HFFc6 (cell line): Measurements from ENCODE around the gene BMP6. TPM values are rescaled to one million over a fixed set of nuclear protein-coding genes. Genes with fewer than 3 reads are reported as not detected.

Source experiments
- DNase-seq: peaks from one replicate; pipeline ENCODE4 v3.0.0-alpha.2; 2018
- H3K27ac Mint-ChIP-seq: 2 replicates; pipeline ENCODE4 v1.8.0; 2020; ENCODE audit warnings: mild to moderate bottlenecking, mixed read lengths
- H3K27me3 Mint-ChIP-seq: 2 replicates; pipeline ENCODE4 v1.8.0; 2021; ENCODE audit warnings: mild to moderate bottlenecking, moderate library complexity, mixed read lengths; ENCODE audit not compliant: insufficient read depth
- H3K36me3 Mint-ChIP-seq: 2 replicates; pipeline ENCODE4 v1.8.0; 2021; ENCODE audit warnings: low read depth, mixed read lengths
- H3K4me1 Mint-ChIP-seq: 2 replicates; pipeline ENCODE4 v1.8.0; 2020; ENCODE audit warnings: low read depth, mixed read lengths
- H3K4me3 Mint-ChIP-seq: 2 replicates; pipeline ENCODE4 v1.8.0; 2020; ENCODE audit warnings: mild to moderate bottlenecking, moderate library complexity, mixed read lengths
- H3K9me3 Mint-ChIP-seq: 2 replicates; pipeline ENCODE4 v1.8.0; 2020; ENCODE audit warnings: mild to moderate bottlenecking, mixed read lengths
- total RNA-seq, 6 experiments: library from RNA; stranded (reverse); fragmentation: NEBNext Ultra II Directional; extraction: Animal tissue kit (Norgen Biotek cat#: 25700); gene quantifications; 2 replicates in 1 of 6; 3 replicates in 5 of 6; pipeline ENCODE4 v1.2.3, GENCODE V29; 2021
- TF ChIP-seq, protein P1 (sequence below): fragments of 200-600 bp; sonication (generic); IDR thresholded peaks from 2 replicates; pipeline ENCODE4 v1.5.0; 2021; ENCODE audit warnings: antibody characterized with exemption, mild to moderate bottlenecking

Gene BMP6
- total RNA-seq, 6 experiments from 2014 or later: 0.05 to 0.43 (median 0.11) TPM; not detected in 1

DNA sequence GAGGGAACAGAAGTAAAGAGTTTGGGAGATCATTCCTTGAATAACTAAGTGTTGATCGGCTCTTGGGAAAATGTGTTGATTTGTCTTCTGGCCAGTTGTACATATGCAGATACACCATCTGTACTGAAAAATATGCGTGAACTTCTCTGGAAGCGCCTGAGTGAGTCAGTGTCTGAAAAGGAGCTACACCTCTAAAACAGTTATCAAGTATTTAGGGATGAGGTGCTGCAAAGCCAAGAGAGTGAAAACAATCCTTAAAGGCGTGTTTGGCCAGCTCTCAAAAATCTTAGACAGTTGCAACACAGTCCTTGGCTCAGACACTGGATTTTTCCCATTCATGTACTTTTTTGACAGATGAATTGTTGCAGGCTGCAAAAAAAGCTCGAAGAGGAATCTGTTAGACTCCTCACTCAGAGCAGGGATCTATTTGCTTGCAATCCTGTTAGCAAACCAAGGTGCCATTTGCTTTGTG is 61.3 kb downstream of the BMP6 start:
- Mint-ChIP-seq H3K27me3 (peaks cover 24% of the 10 kb centered on the region), H3K36me3 (no peaks in the 10 kb centered on the region), H3K4me3 (no peak overlapping the region), H3K27ac (no peak overlapping the region), H3K4me1 (peaks cover 23% of the 10 kb centered on the region), H3K9me3 (no peaks in the 10 kb centered on the region)
- TF ChIP-seq, protein P1, sequence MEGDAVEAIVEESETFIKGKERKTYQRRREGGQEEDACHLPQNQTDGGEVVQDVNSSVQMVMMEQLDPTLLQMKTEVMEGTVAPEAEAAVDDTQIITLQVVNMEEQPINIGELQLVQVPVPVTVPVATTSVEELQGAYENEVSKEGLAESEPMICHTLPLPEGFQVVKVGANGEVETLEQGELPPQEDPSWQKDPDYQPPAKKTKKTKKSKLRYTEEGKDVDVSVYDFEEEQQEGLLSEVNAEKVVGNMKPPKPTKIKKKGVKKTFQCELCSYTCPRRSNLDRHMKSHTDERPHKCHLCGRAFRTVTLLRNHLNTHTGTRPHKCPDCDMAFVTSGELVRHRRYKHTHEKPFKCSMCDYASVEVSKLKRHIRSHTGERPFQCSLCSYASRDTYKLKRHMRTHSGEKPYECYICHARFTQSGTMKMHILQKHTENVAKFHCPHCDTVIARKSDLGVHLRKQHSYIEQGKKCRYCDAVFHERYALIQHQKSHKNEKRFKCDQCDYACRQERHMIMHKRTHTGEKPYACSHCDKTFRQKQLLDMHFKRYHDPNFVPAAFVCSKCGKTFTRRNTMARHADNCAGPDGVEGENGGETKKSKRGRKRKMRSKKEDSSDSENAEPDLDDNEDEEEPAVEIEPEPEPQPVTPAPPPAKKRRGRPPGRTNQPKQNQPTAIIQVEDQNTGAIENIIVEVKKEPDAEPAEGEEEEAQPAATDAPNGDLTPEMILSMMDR: no peak
- DNase-seq: peak; percentile 39

DNA sequence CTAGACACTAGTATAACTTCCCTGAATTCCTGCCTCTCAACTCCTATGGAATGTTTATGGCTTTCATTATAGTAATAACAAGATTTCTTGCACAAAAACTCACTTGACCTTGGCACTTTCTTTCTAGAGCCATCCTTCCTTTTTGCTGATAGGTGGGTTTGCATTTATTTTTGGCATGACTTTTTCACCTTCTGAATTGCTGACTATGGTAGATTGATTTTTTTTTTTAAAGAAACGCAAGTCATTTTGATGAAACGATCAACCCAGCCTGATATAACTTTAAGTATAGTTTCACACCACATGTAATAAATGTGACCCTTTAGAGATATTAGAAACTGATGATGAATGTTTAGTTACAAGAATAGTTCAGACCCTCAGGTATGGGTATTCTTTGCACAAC is 61.8 kb downstream of the BMP6 start:
- Mint-ChIP-seq H3K27ac (no peak overlapping the region), H3K9me3 (no peaks in the 10 kb centered on the region), H3K4me3 (no peak overlapping the region), H3K27me3 (peaks cover 21% of the 10 kb centered on the region), H3K36me3 (no peaks in the 10 kb centered on the region), H3K4me1 (peaks cover 23% of the 10 kb centered on the region)
- TF ChIP-seq, protein P1: no peak
- no peak for DNase-seq

DNA sequence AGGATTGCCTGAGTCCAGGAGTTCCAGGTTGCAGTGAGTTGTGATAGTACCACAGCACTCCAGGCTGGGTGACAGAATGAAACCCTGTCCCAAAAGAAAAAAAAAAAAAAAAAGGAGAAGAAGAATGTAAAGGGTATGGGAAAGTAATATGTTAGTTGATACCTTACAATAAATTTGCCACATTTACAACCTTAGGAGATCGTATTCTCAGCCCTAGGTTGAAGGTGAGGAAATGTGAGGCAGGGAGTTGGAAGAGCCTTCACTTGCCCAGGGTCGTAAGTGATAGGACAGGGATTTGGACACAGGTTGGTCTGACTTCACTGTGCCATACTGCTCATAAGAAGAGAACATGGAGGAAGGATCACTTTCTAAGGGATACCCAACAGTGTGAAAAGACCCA is 68.6 kb downstream of the BMP6 start:
- H3K27ac Mint-ChIP-seq: no peak overlapping the region
- no peaks in the 10 kb centered on the region for H3K36me3 Mint-ChIP-seq
- TF ChIP-seq, protein P1: no peak
- H3K9me3 Mint-ChIP-seq: no peaks in the 10 kb centered on the region
- no peaks in the 10 kb centered on the region for H3K4me1 Mint-ChIP-seq
- no peak for DNase-seq
- H3K27me3 Mint-ChIP-seq: peaks cover 12% of the 10 kb centered on the region
- no peak overlapping the region for H3K4me3 Mint-ChIP-seq

DNA sequence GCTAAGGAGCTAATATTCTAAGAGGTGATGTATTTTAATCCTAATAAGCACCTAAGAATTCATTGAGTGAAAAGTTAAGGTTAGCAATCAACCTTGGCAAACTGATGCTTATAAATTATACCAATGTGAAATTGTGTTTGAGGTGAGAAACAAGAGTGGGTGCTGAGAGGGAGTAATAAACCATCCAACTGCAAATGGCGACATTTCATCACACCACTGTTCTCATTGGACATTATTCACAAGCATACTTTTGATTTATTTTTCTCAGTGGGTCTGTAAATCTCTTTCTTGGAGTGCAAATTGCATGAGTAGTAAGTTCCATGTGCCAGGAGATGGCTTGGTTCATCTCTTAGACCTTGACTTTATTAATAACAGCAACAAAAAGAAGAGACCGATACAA is 71.5 kb downstream of the BMP6 start:
- Mint-ChIP-seq H3K27ac (no peak overlapping the region), H3K4me3 (no peak overlapping the region), H3K4me1 (no peaks in the 10 kb centered on the region), H3K27me3 (peaks cover 5% of the 10 kb centered on the region), H3K9me3 (no peaks in the 10 kb centered on the region), H3K36me3 (no peaks in the 10 kb centered on the region)
- DNase-seq: no peak
- TF ChIP-seq, protein P1: no peak

DNA sequence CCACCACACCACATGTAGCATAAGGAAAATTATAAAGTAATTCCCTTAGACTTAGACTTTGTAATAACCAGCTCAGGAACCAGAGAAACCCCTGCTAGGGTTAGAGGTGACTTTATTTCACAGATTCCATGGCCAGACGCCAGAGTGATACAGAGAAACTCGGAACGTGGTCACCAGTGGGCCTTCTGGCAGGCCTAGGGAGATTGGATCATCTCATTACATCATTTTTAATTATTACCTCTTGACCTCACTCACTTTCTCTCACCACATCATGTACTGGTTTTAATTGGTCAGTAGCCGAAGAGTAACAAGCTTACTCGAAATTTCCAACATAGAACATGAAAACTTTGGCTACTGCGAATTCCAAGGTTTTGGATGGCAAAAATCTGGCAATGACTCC is 72.9 kb downstream of the BMP6 start:
- Mint-ChIP-seq H3K4me3 (no peak overlapping the region), H3K27ac (no peak overlapping the region), H3K36me3 (no peaks in the 10 kb centered on the region), H3K27me3 (peaks cover 10% of the 10 kb centered on the region), H3K4me1 (no peaks in the 10 kb centered on the region), H3K9me3 (no peaks in the 10 kb centered on the region)
- DNase-seq: no peak
- TF ChIP-seq, protein P1: no peak

DNA sequence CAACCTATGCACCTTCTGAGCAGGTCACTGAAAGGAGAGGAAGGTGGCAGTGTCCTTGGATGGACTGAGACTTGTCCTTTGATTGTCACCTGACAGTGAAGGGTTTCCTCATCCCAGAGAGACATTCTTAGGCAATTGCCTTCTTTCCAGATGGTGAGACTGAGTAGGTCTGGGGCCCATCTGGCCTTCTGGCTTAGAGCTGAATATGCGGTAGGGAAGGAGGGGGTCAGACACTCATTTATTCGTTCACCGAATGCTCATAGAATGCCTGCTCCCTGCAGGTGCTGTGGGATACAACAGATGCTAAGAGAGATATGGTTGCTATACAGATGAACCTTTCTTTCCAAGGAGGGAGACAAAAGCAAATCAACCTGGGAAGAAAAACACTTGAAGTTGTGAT is 76.8 kb downstream of the BMP6 start:
- Mint-ChIP-seq H3K9me3 (no peaks in the 10 kb centered on the region), H3K4me1 (no peaks in the 10 kb centered on the region), H3K4me3 (no peak overlapping the region), H3K27me3 (peaks cover 17% of the 10 kb centered on the region), H3K27ac (no peak overlapping the region), H3K36me3 (no peaks in the 10 kb centered on the region)
- TF ChIP-seq, protein P1: no peak
- no peak for DNase-seq
